ENCODE data around the gene DEFB125.

DEFB125 gene

GRCh38 chr20:142290-142689, 54.8 kb downstream of the DEFB125 start, which contains the start of gene DEFB126:
DEFB126 (plus strand) TSS chr20:142590; CDS start chr20:142629, 39 bp downstream.
- H3K4me1 ChIP-seq, result no peaks in the 10 kb centered on the region
- H3K27me3 ChIP-seq, result no peaks in the 10 kb centered on the region

GRCh38 chr20:145877-146276, 58.4 kb downstream of the DEFB125 start:
- Histone ChIP-seq H3K36me3 (no peaks in the 10 kb centered on the region), H3K4me1 (no peaks in the 10 kb centered on the region), H3K9ac (no peak overlapping the region), H4K20me1 (no peaks in the 10 kb centered on the region), H3K9me3 (no peaks in the 10 kb centered on the region), H3K4me3 (no peak overlapping the region), H3K27me3 (no peaks in the 10 kb centered on the region), H3K4me2 (no peak overlapping the region), H3K27ac (no peak overlapping the region)
- no peak for TF ChIP-seq Cebpa-rat (IDR thresholded peaks at IDR 0.05)

More at GRCh38 chr20:142290-142689, 54.8 kb downstream of the DEFB125 start, which contains the start of gene DEFB126:
- Histone ChIP-seq H3K9me3 (peaks cover 12% of the 10 kb centered on the region; the same call in 1 of the 2 replicates), H3K36me3 (no peaks in the 10 kb centered on the region), H4K20me1 (no peaks in the 10 kb centered on the region), H3K27ac (no peak within 1 kb of the TSS), H3K4me2 (no peak within 1 kb of the TSS), H3K9ac (no peak within 1 kb of the TSS), H3K4me3 (no peak within 1 kb of the TSS)
- TF ChIP-seq Cebpa-rat (IDR thresholded peaks at IDR 0.05), result no peak
